H9 (cell line): ENCODE measurements around the gene SLC25A14. TPM values are rescaled to one million over a fixed set of nuclear protein-coding genes. Genes with fewer than 3 reads are reported as not detected.

Experiments used
- DNase-seq: peaks from one replicate; pipeline ENCODE4 v3.0.0-alpha.2; 2017
- H2AFZ ChIP-seq: one replicate; pipeline ENCODE4 v1.6.1; 2013; ENCODE audit warnings: mild to moderate bottlenecking, low read length, control low read depth, moderate library complexity
- H2AK5ac ChIP-seq: 2 replicates; pipeline ENCODE4 v1.6.1; 2013; ENCODE audit warnings: low read length, control low read depth, mixed read lengths; ENCODE audit not compliant: insufficient read length
- H2BK120ac ChIP-seq: one replicate; pipeline ENCODE4 v1.6.1; 2013; ENCODE audit warnings: low read depth, mild to moderate bottlenecking, low read length, control low read depth, inconsistent platforms; ENCODE audit not compliant: poor library complexity, severe bottlenecking
- H2BK12ac ChIP-seq: 2 replicates; pipeline ENCODE4 v1.6.1; 2013; ENCODE audit warnings: low read length, control low read depth, mixed read lengths, low read depth; ENCODE audit not compliant: insufficient read length
- H2BK15ac ChIP-seq: 2 replicates; pipeline ENCODE4 v1.6.1; 2013; ENCODE audit warnings: low read depth, low read length, control low read depth
- H2BK20ac ChIP-seq: one replicate; pipeline ENCODE4 v1.6.1; 2013; ENCODE audit warnings: low read depth, mild to moderate bottlenecking, low read length, control low read depth, inconsistent platforms; ENCODE audit not compliant: poor library complexity, severe bottlenecking
- H2BK5ac ChIP-seq: 2 replicates; pipeline ENCODE4 v1.6.1; 2013; ENCODE audit warnings: low read length, control low read depth, mixed read lengths; ENCODE audit not compliant: insufficient read length
- H3K14ac ChIP-seq: 2 replicates; pipeline ENCODE4 v1.6.1; 2013; ENCODE audit warnings: low read length, control low read depth; ENCODE audit not compliant: insufficient read depth
- H3K18ac ChIP-seq: 2 replicates; pipeline ENCODE4 v1.6.1; 2013; ENCODE audit warnings: low read depth, mild to moderate bottlenecking, mixed read lengths, low read length, control low read depth; ENCODE audit not compliant: insufficient read length
- H3K23ac ChIP-seq: 2 replicates; pipeline ENCODE4 v1.6.1; 2013; ENCODE audit warnings: low read length, control low read depth, mixed read lengths, low read depth; ENCODE audit not compliant: insufficient read length
- H3K23me2 ChIP-seq: 2 replicates; pipeline ENCODE4 v1.6.1; 2013; ENCODE audit warnings: low read depth, mild to moderate bottlenecking, mixed read lengths, low read length, control low read depth; ENCODE audit not compliant: insufficient read length, poor library complexity, severe bottlenecking
- H3K27ac ChIP-seq: 2 replicates; pipeline ENCODE4 v1.5.1; 2013; ENCODE audit warnings: low read length, control low read depth, mixed read lengths, low read depth; ENCODE audit not compliant: insufficient read length
- H3K27me3 ChIP-seq: 2 replicates; pipeline ENCODE4 v1.6.1; 2013; ENCODE audit warnings: low read length, control low read depth, inconsistent platforms; ENCODE audit not compliant: insufficient read depth
- H3K4ac ChIP-seq: 2 replicates; pipeline ENCODE4 v1.6.1; 2013; ENCODE audit warnings: low read depth, mild to moderate bottlenecking, control low read depth, inconsistent platforms, low read length, moderate library complexity
- H3K4me1 ChIP-seq: 2 replicates; pipeline ENCODE4 v1.6.1; 2013; ENCODE audit warnings: low read length, control low read depth, inconsistent platforms; ENCODE audit not compliant: insufficient read depth
- H3K4me2 ChIP-seq: 2 replicates; pipeline ENCODE4 v1.6.1; 2013; ENCODE audit warnings: low read length, control low read depth, mixed read lengths; ENCODE audit not compliant: insufficient read length, insufficient read depth
- H3K56ac ChIP-seq: 2 replicates; pipeline ENCODE4 v1.6.1; 2013; ENCODE audit warnings: low read depth, mild to moderate bottlenecking, mixed read lengths, low read length, control low read depth; ENCODE audit not compliant: insufficient read length
- H3K79me1 ChIP-seq: 2 replicates; pipeline ENCODE4 v1.6.1; 2013; ENCODE audit warnings: low read depth, mild to moderate bottlenecking, moderate library complexity, low read length, control low read depth, inconsistent platforms; ENCODE audit not compliant: insufficient read depth, poor library complexity, severe bottlenecking
- H3K79me2 ChIP-seq: 2 replicates; pipeline ENCODE4 v1.6.1; 2013; ENCODE audit warnings: low read length, control low read depth, inconsistent platforms; ENCODE audit not compliant: insufficient read depth
- H3K9ac ChIP-seq: 2 replicates; pipeline ENCODE4 v1.6.1; 2013; ENCODE audit warnings: low read length, control low read depth, mixed read lengths; ENCODE audit not compliant: insufficient read length; ENCODE audit errors: extremely low read depth
- H3K9me3 ChIP-seq: one replicate; pipeline ENCODE4 v1.6.1; 2013; ENCODE audit warnings: low read depth, low read length, inconsistent platforms; ENCODE audit not compliant: control insufficient read depth
- H3T11ph ChIP-seq: one replicate; pipeline ENCODE4 v1.6.1; 2013; ENCODE audit warnings: mild to moderate bottlenecking, low read length, control low read depth, inconsistent platforms
- H4K20me1 ChIP-seq: one replicate; pipeline ENCODE4 v1.6.1; 2013; ENCODE audit not compliant: control insufficient read depth, insufficient read length, insufficient read depth
- H4K5ac ChIP-seq: 2 replicates; pipeline ENCODE4 v1.6.1; 2013; ENCODE audit warnings: low read depth, mild to moderate bottlenecking, mixed read lengths, low read length, control low read depth; ENCODE audit not compliant: insufficient read length
- H4K8ac ChIP-seq: replicated peaks from 2 replicates; pipeline ENCODE4 v1.6.1; 2013; ENCODE audit warnings: low read length, control low read depth, mixed read lengths, low read depth; ENCODE audit not compliant: insufficient read length
- H4K91ac ChIP-seq: 2 replicates; pipeline ENCODE4 v1.6.1; 2013; ENCODE audit warnings: low read depth, mild to moderate bottlenecking, moderate library complexity, mixed read lengths, low read length, control low read depth; ENCODE audit not compliant: insufficient read length
- H3K27ac Mint-ChIP-seq, 3 experiments: 2 replicates in 2 of 3; 3 replicates in 1 of 3; pipeline ENCODE4 v1.8.0; 2020 to 2021; ENCODE audit warnings: mixed read lengths in 3 of 3, mild to moderate bottlenecking in 1 of 3, moderate library complexity in 1 of 3
- H3K27me3 Mint-ChIP-seq: 2 replicates; pipeline ENCODE4 v1.8.0; 2021; ENCODE audit warnings: low read depth, mild to moderate bottlenecking, moderate library complexity, mixed read lengths
- H3K36me3 Mint-ChIP-seq, 3 experiments: 2 replicates in 2 of 3; 3 replicates in 1 of 3; pipeline ENCODE4 v1.8.0; 2020 to 2021; ENCODE audit warnings: low read depth in 3 of 3, mixed read lengths in 3 of 3; ENCODE audit not compliant: insufficient read depth in 1 of 3
- H3K4me1 Mint-ChIP-seq, 2 experiments: 2 replicates each; pipeline ENCODE4 v1.8.0; 2020; ENCODE audit warnings: mixed read lengths in 2 of 2
- H3K4me3 Mint-ChIP-seq, 2 experiments: 2 replicates in 1 of 2; 3 replicates in 1 of 2; pipeline ENCODE4 v1.8.0; 2020 to 2021; ENCODE audit warnings: mild to moderate bottlenecking in 2 of 2, mixed read lengths in 2 of 2, moderate library complexity in 1 of 2
- H3K9me3 Mint-ChIP-seq, 2 experiments: 2 replicates in 1 of 2; 3 replicates in 1 of 2; pipeline ENCODE4 v1.8.0; 2020; ENCODE audit warnings: mild to moderate bottlenecking in 2 of 2, mixed read lengths in 2 of 2, moderate library complexity in 1 of 2
- WGBS: extraction: QIAGEN DNeasy Blood & Tissue Kit; methylation state at CpG from one replicate; pipeline ENCODE4 v1.1.7; 2013; ENCODE audit warnings: missing lambda C conversion rate, low lambda C conversion rate, mixed read lengths; ENCODE audit not compliant: insufficient read length; ENCODE audit errors: extremely low coverage; 5-methylcytosine and 5-hydroxymethylcytosine counted together
- total RNA-seq: library from RNA; stranded (reverse); gene quantifications from 2 replicates; pipeline ENCODE4 v1.2.1, GENCODE V29; 2021
- TF ChIP-seq, protein P1 (sequence below): fragments of 200-600 bp; sonication (generic); conservative IDR thresholded peaks from 3 replicates; pipeline ENCODE4 v1.8.0; 2021; ENCODE audit warnings: antibody characterized with exemption, mild to moderate bottlenecking

Gene SLC25A14
- total RNA-seq, 1 experiment from 2014 or later = 12.7 TPM

DNA sequence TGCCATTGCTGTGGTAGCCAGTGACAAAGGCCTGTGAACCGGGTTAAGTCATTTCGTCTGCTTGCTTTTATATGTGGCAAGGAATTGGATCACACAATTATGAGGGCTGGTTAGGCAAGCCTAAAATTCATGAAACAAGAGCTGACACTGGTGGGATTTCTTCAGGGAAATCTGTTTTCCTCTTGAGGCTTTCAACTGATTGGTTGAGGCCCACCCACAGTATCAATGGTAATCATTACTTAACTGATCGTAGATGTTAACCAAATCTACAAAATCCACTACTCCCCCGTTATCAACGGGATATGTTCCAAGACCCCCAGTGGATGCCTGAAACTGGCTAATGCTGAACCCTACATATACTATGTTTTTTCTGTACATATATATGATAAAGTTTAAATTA, 75.1 kb downstream of the SLC25A14 start:
- Histone ChIP-seq H3K4me2 (no peak overlapping the region), H4K5ac (no peak overlapping the region), H3K79me2 (no peaks in the 10 kb centered on the region), H2BK20ac (no peak overlapping the region), H2AK5ac (no peak overlapping the region), H3K9ac (no peak overlapping the region), H3T11ph (no peak overlapping the region), H3K18ac (no peak overlapping the region), H3K23me2 (no peaks in the 10 kb centered on the region), H3K27ac (no peak overlapping the region), H4K91ac (no peak overlapping the region), H3K79me1 (no peaks in the 10 kb centered on the region), H3K56ac (no peak overlapping the region), H2BK15ac (no peak overlapping the region; the same call in 1 of the 2 replicates), H3K14ac (no peak overlapping the region), H2AFZ (no peak overlapping the region), H4K20me1 (no peaks in the 10 kb centered on the region), H2BK120ac (no peak overlapping the region), H3K4ac (no peak overlapping the region), H4K8ac (no peak overlapping the region), H3K4me1 (peaks cover 2% of the 10 kb centered on the region; the same call in 1 of the 2 replicates), H2BK12ac (no peak overlapping the region), H3K27me3 (no peaks in the 10 kb centered on the region), H3K9me3 (no peaks in the 10 kb centered on the region), H2BK5ac (no peak overlapping the region), H3K23ac (no peak overlapping the region)
- Mint-ChIP-seq H3K27ac (no peak overlapping the region), H3K36me3 (peaks cover 0 to 37% (median 21%) of the 10 kb centered on the region in 3 experiments; a peak in 6 of 7 replicates), H3K4me3 (no peak overlapping the region), H3K9me3 (peaks cover 0 to 41% of the 10 kb centered on the region in 2 experiments; a peak in 2 of 5 replicates), H3K4me1 (peaks cover 4 to 13% of the 10 kb centered on the region in 2 experiments), H3K27me3 (no peaks in the 10 kb centered on the region; the same call in 1 of the 2 replicates)
- WGBS = no CpG with 5 or more reads among the region's 5 CpGs
- TF ChIP-seq, protein P1, sequence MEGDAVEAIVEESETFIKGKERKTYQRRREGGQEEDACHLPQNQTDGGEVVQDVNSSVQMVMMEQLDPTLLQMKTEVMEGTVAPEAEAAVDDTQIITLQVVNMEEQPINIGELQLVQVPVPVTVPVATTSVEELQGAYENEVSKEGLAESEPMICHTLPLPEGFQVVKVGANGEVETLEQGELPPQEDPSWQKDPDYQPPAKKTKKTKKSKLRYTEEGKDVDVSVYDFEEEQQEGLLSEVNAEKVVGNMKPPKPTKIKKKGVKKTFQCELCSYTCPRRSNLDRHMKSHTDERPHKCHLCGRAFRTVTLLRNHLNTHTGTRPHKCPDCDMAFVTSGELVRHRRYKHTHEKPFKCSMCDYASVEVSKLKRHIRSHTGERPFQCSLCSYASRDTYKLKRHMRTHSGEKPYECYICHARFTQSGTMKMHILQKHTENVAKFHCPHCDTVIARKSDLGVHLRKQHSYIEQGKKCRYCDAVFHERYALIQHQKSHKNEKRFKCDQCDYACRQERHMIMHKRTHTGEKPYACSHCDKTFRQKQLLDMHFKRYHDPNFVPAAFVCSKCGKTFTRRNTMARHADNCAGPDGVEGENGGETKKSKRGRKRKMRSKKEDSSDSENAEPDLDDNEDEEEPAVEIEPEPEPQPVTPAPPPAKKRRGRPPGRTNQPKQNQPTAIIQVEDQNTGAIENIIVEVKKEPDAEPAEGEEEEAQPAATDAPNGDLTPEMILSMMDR = no peak
- DNase-seq = no peak
